Vagina (tissue), 2 donors: ENCODE results near the gene GAGE13. TPM values are rescaled to one million over a fixed set of nuclear protein-coding genes. Genes with fewer than 3 reads are reported as not detected.
"Not testable (repeated sequence)": the region's sequence is repeated elsewhere in the genome, so short reads cannot be mapped to it uniquely, and the experiment has no call there.

Experiments
- DNase-seq, 2 donors: peaks; one replicate each; pipeline ENCODE4 v3.0.0-alpha.2; 2017; ENCODE audit errors: extremely low spot score in 2 of 2
- H3K27ac ChIP-seq: fragments of 200-600 bp; sonication (generic); one replicate; pipeline ENCODE4 v1.5.1; 2019
- H3K27me3 ChIP-seq: fragments of 200-600 bp; sonication (generic); one replicate; pipeline ENCODE4 v1.5.1; 2019
- H3K36me3 ChIP-seq, 2 donors: fragments of 200-600 bp; sonication (generic); one replicate each; pipeline ENCODE4 v1.5.1; 2017 to 2019
- H3K4me1 ChIP-seq: fragments of 200-600 bp; sonication (generic); one replicate; pipeline ENCODE4 v1.5.1; 2019
- H3K4me3 ChIP-seq, 2 donors: fragments of 200-600 bp; sonication (generic); 1 replicate in 1 of 2; 2 replicates in 1 of 2; pipeline ENCODE4 v1.5.1; 2016 to 2019
- H3K9me3 ChIP-seq: fragments of 200-600 bp; sonication (generic); one replicate; pipeline ENCODE4 v1.5.1; 2019
- POLR2A ChIP-seq, 2 donors: fragments of 450-650 bp; IDR thresholded peaks; one replicate each; pipeline ENCODE4 v1.6.1; 2017; ENCODE audit warnings: antibody characterized with exemption in 2 of 2, mild to moderate bottlenecking in 2 of 2, moderate library complexity in 2 of 2
- POLR2AphosphoS5 ChIP-seq, 2 donors: sonication (generic); formaldehyde crosslinking; IDR thresholded peaks; one replicate each; pipeline ENCODE4 v1.9.0; 2017; ENCODE audit warnings: antibody characterized with exemption in 2 of 2, mild to moderate bottlenecking in 2 of 2, low read depth in 1 of 2; ENCODE audit not compliant: insufficient read depth in 1 of 2
- intact Hi-C: fragments of 100-400 bp; cut with DNase I; formaldehyde crosslinking; loops from one replicate; pipeline ENCODE4 v1.15.1; 2023
- total RNA-seq: library from RNA; depleted of rRNA; stranded (reverse); fragments of >200 nt; gene quantifications from one replicate; pipeline ENCODE4 v1.2.3, GENCODE V29; 2016
- TF ChIP-seq, protein P1 (sequence below), 3 experiments: fragments of 450-650 bp in 2 of 3; fragments of 200-600 bp in 1 of 3; sonication (generic) in 1 of 3; IDR thresholded peaks; one replicate each; pipeline ENCODE4 v1.5.1; 2017 to 2019; ENCODE audit warnings: antibody characterized with exemption in 3 of 3, mild to moderate bottlenecking in 2 of 3, moderate library complexity in 2 of 3

GAGE13 gene
- total RNA-seq, 1 donor from 2014 or later: not detected

- peaks cover 0 to 6% of the 10 kb centered on the region in 2 donors for H3K36me3 ChIP-seq
- no peaks in the 10 kb centered on the region for H3K9me3 ChIP-seq
- no peaks in the 10 kb centered on the region for H3K4me1 ChIP-seq
- no peak overlapping the region for H3K4me3 ChIP-seq
- H3K27me3 ChIP-seq: no peaks in the 10 kb centered on the region
- no peak overlapping the region for H3K27ac ChIP-seq
- no peak for TF ChIP-seq POLR2AphosphoS5 (IDR thresholded peaks at IDR 0.05; ENCODE audit: insufficient read depth in 1 of 2, low read depth in 1 of 2)
- TF ChIP-seq, protein P1, sequence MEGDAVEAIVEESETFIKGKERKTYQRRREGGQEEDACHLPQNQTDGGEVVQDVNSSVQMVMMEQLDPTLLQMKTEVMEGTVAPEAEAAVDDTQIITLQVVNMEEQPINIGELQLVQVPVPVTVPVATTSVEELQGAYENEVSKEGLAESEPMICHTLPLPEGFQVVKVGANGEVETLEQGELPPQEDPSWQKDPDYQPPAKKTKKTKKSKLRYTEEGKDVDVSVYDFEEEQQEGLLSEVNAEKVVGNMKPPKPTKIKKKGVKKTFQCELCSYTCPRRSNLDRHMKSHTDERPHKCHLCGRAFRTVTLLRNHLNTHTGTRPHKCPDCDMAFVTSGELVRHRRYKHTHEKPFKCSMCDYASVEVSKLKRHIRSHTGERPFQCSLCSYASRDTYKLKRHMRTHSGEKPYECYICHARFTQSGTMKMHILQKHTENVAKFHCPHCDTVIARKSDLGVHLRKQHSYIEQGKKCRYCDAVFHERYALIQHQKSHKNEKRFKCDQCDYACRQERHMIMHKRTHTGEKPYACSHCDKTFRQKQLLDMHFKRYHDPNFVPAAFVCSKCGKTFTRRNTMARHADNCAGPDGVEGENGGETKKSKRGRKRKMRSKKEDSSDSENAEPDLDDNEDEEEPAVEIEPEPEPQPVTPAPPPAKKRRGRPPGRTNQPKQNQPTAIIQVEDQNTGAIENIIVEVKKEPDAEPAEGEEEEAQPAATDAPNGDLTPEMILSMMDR (IDR thresholded peaks at IDR 0.05): no peak
- TF ChIP-seq POLR2A (IDR thresholded peaks at IDR 0.05): no peak
- DNase-seq: no peak
- intact Hi-C loops: no loop called here
Observed at GRCh38 chrX:49287665-49288064, 43.7 kb upstream of the GAGE13 start.

DNA sequence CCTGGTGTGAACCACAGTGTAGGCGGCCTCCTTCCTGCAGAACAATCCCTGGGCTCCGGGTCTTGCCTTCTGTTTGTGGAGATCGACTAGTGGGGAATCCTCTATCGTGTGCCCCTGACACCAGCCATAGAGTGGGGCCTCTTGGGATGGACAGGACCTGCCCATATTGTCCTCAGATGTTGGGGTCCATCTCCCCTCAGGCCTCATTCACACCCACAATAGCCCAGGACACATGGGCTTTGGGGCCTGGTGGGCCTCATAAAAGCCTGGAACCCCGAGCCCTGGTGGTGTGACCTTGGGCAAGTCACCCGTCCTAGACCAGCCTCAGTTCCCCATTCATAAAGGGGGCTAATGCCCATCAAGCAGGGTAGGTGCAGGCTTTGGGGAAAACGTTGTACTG is 41.2 kb upstream of the GAGE13 start:
- DNase-seq: no peak
- intact Hi-C loops: no loop called here
- TF ChIP-seq POLR2AphosphoS5 (IDR thresholded peaks at IDR 0.05; ENCODE audit: insufficient read depth in 1 of 2, low read depth in 1 of 2) (no peak), POLR2A (IDR thresholded peaks at IDR 0.05) (no peak)
- TF ChIP-seq, protein P1 (IDR thresholded peaks at IDR 0.05): no peak
- Histone ChIP-seq H3K27me3 (no peaks in the 10 kb centered on the region), H3K4me1 (no peaks in the 10 kb centered on the region), H3K4me3 (no peak overlapping the region), H3K27ac (no peak overlapping the region), H3K36me3 (peaks cover 0 to 6% of the 10 kb centered on the region in 2 donors), H3K9me3 (no peaks in the 10 kb centered on the region)

- no peaks in the 10 kb centered on the region for H3K4me1 ChIP-seq
- no peak for TF ChIP-seq POLR2A (IDR thresholded peaks at IDR 0.05)
- TF ChIP-seq POLR2AphosphoS5 (IDR thresholded peaks at IDR 0.05; ENCODE audit: insufficient read depth in 1 of 2, low read depth in 1 of 2): no peak
- TF ChIP-seq, protein P1 (IDR thresholded peaks at IDR 0.05): peak; percentile 24 to 35 (median 32)
- no peaks in the 10 kb centered on the region for H3K27me3 ChIP-seq
- DNase-seq: no peak
- no peak overlapping the region for H3K27ac ChIP-seq
- no peaks in the 10 kb centered on the region for H3K36me3 ChIP-seq
- intact Hi-C loops: no loop called here
- no peak overlapping the region for H3K4me3 ChIP-seq
- no peaks in the 10 kb centered on the region for H3K9me3 ChIP-seq
Observed at GRCh38 chrX:49291615-49292337, 39.6 kb upstream of the GAGE13 start.

DNA sequence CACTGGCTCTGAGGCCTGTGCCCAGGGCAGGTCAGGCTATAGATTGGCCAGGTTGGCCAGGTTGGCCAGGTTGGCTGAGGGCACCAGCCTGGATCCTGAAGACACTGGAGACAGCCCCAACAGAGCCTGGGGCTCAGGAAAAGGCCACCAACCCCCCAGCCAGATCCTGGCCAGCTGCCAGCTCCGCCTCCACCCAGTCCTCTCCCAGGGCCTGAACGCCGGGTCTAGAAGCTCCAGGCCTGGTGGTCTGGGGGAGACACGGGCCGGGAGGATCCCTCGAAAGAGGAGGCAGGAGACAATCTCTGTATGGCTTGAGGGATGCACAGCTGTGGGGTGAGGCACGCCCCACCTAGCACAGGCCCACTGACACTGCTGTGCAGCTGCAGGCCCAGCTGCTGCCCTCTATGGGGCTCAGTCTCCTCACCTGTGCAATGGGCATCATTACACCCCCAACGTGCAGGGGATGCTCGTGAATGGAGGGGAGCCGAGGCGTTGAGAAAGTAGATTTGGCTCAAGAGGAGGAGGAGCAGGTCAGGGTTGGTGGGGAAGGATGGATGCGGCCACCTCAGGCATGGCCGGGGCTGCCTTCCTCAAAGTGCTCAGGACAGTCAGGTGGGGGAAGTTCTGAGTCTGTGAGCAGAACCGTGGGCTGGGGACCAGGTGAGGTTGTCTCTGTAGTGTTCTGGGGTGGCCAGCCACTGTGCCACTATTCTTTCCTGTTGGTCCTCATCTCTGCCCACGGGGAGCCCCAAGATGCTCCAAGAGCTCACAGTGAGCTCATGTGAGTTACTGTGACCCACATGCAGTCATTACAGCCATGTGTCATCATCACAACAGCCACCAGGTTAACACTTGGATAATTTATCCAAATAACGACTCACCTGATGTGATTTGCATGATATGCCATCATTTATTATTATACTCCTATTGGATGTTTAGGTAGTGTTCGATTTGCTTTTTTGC is 38.7 kb upstream of the GAGE13 start:
- TF ChIP-seq, protein P1 (IDR thresholded peaks at IDR 0.05): no peak
- no peak for TF ChIP-seq POLR2AphosphoS5 (IDR thresholded peaks at IDR 0.05; ENCODE audit: insufficient read depth in 1 of 2, low read depth in 1 of 2)
- no peak for TF ChIP-seq POLR2A (IDR thresholded peaks at IDR 0.05)
- DNase-seq: no peak
- H3K27ac ChIP-seq: no peak overlapping the region
- no peaks in the 10 kb centered on the region for H3K27me3 ChIP-seq
- intact Hi-C loops: no loop called here
- H3K36me3 ChIP-seq: no peaks in the 10 kb centered on the region
- no peaks in the 10 kb centered on the region for H3K9me3 ChIP-seq
- no peaks in the 10 kb centered on the region for H3K4me1 ChIP-seq
- no peak overlapping the region for H3K4me3 ChIP-seq

DNA sequence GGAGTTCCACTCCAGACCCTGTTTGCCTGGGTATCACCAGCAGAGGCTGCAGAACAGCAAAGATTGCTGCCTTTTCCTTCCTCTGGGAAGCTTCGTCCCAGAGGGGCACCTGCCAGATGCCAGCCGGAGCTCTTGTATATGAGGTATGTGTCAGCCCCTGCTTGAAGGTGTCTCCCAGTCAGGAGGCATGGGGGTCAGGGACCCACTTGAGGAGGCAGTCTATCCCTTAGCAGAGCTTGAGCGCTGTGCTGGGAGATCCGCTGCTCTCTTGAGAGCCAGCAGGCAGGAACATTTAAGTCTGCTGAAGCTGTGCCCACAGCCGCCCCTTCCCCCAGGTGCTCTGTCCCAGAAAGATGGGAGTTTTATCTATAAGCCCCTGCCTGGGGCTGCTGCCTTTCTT is 32.1 kb upstream of the GAGE13 start:
- H3K9me3 ChIP-seq, DNase-seq, H3K4me1 ChIP-seq, H3K27ac ChIP-seq, H3K27me3 ChIP-seq, H3K36me3 ChIP-seq, H3K4me3 ChIP-seq, intact Hi-C loops: not testable (repeated sequence)
